Astrocyte (in vitro differentiated cells and primary cell): ENCODE results near the gene CCR6.

Source experiments
- EZH2 ChIP-seq: IDR thresholded peaks from 2 replicates; pipeline ENCODE4 v1.6.1; 2012; ENCODE audit warnings: mild to moderate bottlenecking, low read length, inconsistent platforms; ENCODE audit not compliant: insufficient read depth
- TF ChIP-seq, protein P1 (sequence below): IDR thresholded peaks from 2 replicates; pipeline ENCODE4 v1.5.1; 2011; ENCODE audit warnings: low read depth, mild to moderate bottlenecking, inconsistent platforms, low read length, moderate library complexity; ENCODE audit not compliant: insufficient read depth

GRCh38 chr6:167122041-167122826 lies 662 bp upstream of the CCR6 start:
- TF ChIP-seq, protein P1, sequence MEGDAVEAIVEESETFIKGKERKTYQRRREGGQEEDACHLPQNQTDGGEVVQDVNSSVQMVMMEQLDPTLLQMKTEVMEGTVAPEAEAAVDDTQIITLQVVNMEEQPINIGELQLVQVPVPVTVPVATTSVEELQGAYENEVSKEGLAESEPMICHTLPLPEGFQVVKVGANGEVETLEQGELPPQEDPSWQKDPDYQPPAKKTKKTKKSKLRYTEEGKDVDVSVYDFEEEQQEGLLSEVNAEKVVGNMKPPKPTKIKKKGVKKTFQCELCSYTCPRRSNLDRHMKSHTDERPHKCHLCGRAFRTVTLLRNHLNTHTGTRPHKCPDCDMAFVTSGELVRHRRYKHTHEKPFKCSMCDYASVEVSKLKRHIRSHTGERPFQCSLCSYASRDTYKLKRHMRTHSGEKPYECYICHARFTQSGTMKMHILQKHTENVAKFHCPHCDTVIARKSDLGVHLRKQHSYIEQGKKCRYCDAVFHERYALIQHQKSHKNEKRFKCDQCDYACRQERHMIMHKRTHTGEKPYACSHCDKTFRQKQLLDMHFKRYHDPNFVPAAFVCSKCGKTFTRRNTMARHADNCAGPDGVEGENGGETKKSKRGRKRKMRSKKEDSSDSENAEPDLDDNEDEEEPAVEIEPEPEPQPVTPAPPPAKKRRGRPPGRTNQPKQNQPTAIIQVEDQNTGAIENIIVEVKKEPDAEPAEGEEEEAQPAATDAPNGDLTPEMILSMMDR, result no peak
- no peak for TF ChIP-seq EZH2
